ENCODE results near the gene EFCAB12.

EFCAB12 gene

GRCh38 chr3:129445471-129445870, 17.0 kb upstream of the EFCAB12 start:
- no peak for DNase-seq (ENCODE audit: low read depth)

DNA sequence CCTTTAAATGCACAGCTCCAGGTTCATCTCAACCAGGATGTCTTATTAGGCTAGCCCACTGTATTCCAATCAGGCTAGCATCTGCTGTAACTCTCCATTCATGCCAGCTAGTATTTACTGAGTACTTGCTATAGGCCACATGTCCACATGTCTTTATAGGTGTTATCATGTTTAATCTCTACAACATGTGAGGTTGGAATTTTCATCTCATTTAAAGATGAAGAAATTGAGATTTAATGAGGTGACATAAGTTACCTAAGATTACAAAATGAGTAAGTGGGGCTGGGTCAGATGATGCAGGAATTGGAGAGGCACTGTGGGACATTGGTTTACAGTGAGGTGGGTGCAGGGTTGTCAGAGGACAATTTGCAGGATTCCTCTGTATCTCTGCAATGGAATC, 14.5 kb upstream of the EFCAB12 start:
- DNase-seq (ENCODE audit: low read depth) = no peak

- DNase-seq (ENCODE audit: low read depth) = no peak
Observed at GRCh38 chr3:129442486-129442885, 14.1 kb upstream of the EFCAB12 start.

GRCh38 chr3:129441782-129442181, 13.3 kb upstream of the EFCAB12 start:
- peak; percentile 51 for DNase-seq (ENCODE audit: low read depth)

- DNase-seq (ENCODE audit: low read depth) = no peak
Observed at GRCh38 chr3:129441215-129441614, 12.8 kb upstream of the EFCAB12 start.

- peak; percentile 63 for DNase-seq (ENCODE audit: low read depth)
Observed at GRCh38 chr3:129440618-129441190, 12.3 kb upstream of the EFCAB12 start.

- DNase-seq (ENCODE audit: low read depth) = peak; percentile 100
Observed at GRCh38 chr3:129439817-129440617, 11.6 kb upstream of the EFCAB12 start, which contains the start of the genes IFT122 and MBD4. TSS of gene IFT122 (plus strand) at chr3:129440224. CDS start at chr3:129440331, 107 bp downstream. TSS of gene MBD4 (minus strand) at chr3:129439948. CDS start at chr3:129439833, 115 bp downstream.

DNA sequence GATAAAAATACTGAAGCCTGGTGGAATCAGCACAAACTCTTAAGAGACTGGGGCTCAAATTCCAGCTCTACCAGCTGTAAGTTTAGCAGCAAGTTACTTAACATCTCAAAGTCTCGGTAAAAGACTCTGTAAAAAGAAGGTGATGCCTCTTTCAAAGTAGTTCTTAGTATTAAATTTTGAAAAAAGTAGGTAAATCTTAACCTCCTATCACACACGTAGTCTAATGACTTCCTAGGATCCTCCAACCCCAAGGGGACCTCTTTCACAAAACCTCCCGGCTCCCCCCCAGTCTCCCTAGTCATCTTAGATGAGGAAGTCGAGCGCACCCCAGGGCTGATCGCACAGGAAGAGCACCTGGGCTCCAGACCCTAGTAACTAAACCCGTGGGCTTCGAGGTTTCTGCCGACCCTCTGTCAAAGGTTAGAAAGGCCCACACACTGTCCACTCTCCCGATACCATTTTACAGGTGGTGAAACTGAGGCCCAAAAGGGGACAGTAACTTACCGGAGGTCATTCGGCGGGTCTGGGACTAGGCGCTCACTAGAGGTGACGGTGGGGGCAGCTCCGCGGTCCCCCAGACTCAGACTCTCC, 10.9 kb upstream of the EFCAB12 start:
- DNase-seq (ENCODE audit: low read depth) = no peak

DNA sequence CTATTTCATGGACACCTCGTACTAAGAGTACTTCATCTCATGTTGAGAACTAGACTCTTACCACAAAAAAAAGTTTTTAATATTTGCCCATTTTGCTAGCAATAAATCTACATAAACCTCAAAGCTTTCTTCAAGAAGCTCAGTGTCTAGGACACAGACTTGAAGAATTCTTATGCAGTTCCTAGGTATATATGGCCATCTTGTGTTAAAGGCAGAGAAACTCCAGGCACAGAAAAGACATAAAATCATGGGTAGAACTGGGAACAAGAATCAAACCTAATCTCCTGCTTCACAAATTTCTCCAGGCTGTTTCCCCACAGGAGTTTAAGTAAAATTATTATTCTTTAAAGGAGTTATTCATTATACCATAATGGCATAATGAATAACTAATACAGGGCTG, 6.9 kb upstream of the EFCAB12 start:
- no peak for DNase-seq (ENCODE audit: low read depth)

DNA sequence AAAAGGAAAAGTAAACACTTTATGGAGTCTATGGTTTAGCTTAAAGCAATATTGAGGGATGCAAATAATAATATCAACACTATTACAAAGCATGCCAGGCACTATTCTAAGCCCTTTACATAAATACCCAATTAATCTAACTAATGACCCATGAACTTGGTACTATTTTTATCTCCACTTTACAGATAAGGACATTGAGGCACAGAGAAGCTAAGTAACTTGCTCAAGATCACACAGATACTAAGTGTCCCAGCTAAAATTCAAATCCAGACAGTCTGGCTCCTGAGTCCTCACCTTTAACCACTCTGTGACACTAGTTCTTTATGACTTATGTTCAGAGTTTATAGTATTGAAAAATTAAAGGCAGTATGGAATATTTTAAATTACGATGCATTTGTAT, 5.7 kb upstream of the EFCAB12 start:
- DNase-seq (ENCODE audit: low read depth) = no peak

- DNase-seq (ENCODE audit: low read depth) = no peak
Observed at GRCh38 chr3:129433565-129433964, 5.1 kb upstream of the EFCAB12 start.

GRCh38 chr3:129432671-129433070, 4.2 kb upstream of the EFCAB12 start:
- no peak for DNase-seq (ENCODE audit: low read depth)

DNA sequence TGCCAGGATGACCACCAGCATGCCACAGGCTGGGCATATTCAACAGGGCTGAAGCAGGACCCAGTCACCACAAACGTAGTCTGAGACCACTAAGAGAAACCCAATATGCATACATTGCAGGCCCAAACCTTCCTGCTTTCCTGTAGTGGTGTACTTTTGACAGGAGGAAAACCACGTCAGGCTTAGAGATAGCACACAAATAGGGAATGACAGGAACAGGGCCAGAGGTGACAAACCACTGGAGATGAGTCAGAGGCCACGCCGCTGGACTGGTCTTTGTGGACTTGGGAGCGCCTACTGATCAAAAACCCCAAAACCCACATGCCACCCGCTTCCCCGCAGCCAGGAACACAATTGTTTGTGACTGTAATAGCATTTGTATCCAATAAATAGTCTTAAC, 3.6 kb upstream of the EFCAB12 start:
- no peak for DNase-seq (ENCODE audit: low read depth)

DNA sequence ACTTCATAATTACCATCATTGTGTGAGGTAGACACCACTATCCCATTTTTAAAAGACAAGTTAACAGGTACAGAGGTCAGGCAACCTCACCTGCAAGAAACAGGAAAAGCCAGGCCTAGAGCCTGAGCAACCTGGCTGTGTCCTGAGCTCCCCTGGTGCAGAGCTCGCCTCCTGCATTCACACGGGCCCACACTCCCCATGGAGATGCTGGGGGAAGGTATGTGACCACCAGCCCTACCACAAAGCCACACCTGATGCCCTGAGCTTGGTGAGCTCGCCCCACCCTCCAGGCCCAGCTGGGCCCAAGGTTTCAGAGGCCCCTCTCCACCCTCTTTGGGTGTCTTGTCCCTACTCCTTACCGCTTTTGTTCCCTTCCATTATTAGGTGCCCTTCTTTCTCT, 1.2 kb upstream of the EFCAB12 start:
- DNase-seq (ENCODE audit: low read depth) = no peak

- peak; percentile 57 for DNase-seq (ENCODE audit: low read depth)
Observed at GRCh38 chr3:129429080-129429451, 630 bp upstream of the EFCAB12 start.

DNA sequence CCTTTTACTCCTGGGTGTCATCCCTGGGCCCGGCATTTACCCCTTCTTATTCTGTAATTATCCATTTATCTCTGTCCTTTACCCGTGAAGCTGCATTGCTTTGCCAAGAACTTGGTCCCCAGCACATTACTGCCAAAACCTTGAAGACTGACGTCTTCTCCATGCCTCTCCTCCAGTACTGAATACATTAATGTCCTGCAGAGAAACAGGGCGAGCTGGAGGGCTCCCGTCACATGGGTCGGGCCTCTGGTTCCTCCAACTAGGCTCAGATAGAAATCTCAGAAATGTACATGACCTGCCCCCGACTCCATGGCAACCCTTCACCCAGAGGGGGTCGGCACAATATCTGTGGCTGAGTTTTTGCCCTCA, 445 bp downstream of the EFCAB12 start:
- DNase-seq (ENCODE audit: low read depth) = no peak

DNA sequence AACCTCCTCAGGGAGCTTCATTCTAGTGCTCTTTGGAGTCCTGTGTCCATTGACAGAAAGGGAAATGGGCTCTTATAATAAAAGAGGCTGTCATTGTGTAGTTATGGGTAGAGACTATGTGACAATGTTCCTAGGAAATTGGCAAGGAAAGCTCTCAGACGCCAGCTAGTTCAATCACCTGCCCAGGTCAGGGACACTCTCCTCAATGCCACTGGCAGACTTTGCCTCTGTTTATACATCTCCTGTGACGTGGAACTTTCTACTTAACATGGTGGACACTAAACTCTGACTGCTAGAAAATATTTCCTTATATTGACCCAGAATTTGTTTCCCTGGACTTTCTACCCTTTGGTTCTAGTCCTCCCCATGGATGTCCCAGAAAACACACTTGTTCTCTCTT, 2.8 kb downstream of the EFCAB12 start:
- DNase-seq (ENCODE audit: low read depth) = no peak

- DNase-seq (ENCODE audit: low read depth) = no peak
Observed at GRCh38 chr3:129425213-129425612, 3.2 kb downstream of the EFCAB12 start.

GRCh38 chr3:129424185-129424841, 4.1 kb downstream of the EFCAB12 start:
- DNase-seq (ENCODE audit: low read depth) = peak; percentile 50

DNA sequence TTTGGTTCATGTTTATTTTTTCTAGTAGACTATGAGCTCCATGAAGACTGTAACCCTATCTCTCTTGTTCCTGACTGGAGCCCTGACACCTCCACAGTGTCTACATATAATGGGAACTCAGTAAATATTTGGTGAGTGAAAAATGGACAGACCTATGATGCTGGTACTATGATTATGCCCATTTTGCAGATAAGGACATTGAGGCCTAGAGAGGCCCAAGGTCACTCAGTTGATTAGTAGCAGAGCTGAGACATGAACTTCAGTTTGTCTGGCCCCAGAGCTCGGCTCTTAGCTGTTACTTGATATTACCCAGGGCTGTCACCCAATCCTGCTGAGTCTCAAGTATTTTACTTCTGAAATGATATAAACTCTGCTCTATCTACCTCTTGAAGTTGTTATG, 5.5 kb downstream of the EFCAB12 start:
- no peak for DNase-seq (ENCODE audit: low read depth)

DNA sequence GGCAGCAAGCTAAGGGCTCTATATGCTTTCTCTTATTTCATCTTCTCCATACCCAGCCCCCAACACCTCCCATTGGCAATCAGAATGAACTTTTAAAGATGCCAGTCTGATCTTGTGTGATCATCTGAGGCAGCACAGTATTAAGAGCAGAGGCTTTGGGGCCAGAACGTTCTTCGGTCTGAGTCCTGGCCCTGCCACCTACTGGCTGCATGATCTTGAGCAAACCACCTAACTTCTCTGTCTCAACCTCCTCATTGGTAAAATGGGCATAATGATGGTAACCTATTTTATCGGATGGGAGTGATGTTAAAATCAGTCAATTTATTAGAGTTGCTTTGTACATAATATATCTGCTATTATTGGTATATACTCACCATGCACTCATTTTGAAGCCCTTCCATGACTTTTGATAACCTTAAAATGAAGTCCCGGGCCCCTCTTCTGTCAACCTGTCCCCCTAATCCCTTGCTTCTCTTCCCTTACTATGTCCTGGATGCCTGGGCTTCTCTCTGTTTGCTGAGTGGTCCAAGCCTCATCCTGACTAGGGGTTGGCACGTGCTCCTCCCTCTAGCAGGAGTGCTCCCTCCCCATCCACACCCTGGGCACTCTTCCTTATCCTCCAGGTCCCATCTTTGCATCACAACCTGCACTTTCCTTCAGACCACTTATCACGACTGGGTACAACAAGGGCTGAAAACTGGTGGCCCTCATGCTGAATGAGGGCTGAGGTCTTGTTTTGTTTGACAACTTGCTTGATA, 6.3 kb downstream of the EFCAB12 start:
- DNase-seq (ENCODE audit: low read depth) = no peak

DNA sequence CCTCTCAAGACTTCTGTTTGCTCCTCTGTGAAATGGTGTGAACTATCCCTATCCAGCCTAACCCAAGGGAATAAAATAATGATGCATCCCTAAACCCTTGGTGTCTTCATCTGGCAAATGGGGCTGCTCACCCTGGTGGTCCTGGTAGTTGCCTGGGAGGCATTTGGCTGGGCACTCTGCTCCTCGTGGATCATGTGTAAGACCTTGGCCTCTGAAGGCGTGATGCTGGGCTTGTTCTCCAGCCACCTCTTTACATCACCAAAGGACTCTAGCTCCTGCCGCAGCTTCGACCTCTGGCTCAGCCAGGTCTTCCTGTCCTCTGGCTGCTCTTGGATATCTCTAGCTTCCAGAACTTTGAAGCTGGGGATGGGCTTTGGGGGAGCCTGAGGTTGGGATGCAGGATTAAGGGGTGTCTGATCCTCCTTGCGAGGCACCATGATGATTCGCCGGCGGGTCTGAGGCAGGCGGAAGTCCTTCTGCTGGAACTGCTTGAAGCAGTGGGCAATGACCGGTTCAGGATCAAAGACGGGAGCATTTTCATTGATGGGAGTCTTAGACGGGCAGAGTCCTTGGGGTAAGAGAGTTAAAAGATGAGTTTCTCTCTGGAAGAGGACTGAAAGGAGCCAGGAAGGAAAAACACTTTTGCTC, 7.1 kb downstream of the EFCAB12 start:
- DNase-seq (ENCODE audit: low read depth) = no peak

All from amniotic epithelial cell (primary cell).